Thyroid gland (tissue), 4 donors: Measurements from ENCODE around the gene OPRM1. TPM values are rescaled to one million over a fixed set of nuclear protein-coding genes. Genes with fewer than 3 reads are reported as not detected.
"Not testable (repeated sequence)": the region's sequence is repeated elsewhere in the genome, so short reads cannot be mapped to it uniquely, and the experiment has no call there.

Source experiments
- DNase-seq, 2 donors: peaks; one replicate each; pipeline ENCODE4 v3.0.0-alpha.2; 2019
- H3K27ac ChIP-seq, 3 donors: fragments of 200-600 bp; sonication (generic); 1 replicate in 2 of 3; 2 replicates in 1 of 3; pipeline ENCODE4 v1.5.1; 2016 to 2019; ENCODE audit warnings: mild to moderate bottlenecking in 1 of 3, moderate library complexity in 1 of 3
- H3K27me3 ChIP-seq: fragments of 200-600 bp; sonication (generic); one replicate; pipeline ENCODE4 v1.5.1; 2019
- H3K36me3 ChIP-seq, 2 donors: fragments of 200-600 bp; sonication (generic); one replicate each; pipeline ENCODE4 v1.5.1; 2016 to 2019
- H3K4me1 ChIP-seq, 2 donors: fragments of 200-600 bp; sonication (generic); one replicate each; pipeline ENCODE4 v1.5.1; 2017 to 2019
- H3K4me3 ChIP-seq, 3 donors: fragments of 200-600 bp; sonication (generic); replicated peaks in 1 of 3; 1 replicate in 2 of 3; 2 replicates in 1 of 3; pipeline ENCODE4 v1.5.1; 2016; ENCODE audit warnings: mild to moderate bottlenecking in 1 of 3
- H3K9me3 ChIP-seq: fragments of 200-600 bp; sonication (generic); one replicate; pipeline ENCODE4 v1.5.1; 2017
- CTCF ChIP-seq, 6 experiments: fragments of 200-600 bp in 3 of 6; fragments of 450-650 bp in 3 of 6; sonication (generic) in 3 of 6; IDR thresholded peaks; one replicate each; pipeline ENCODE4 v1.5.1; 2016 to 2019; ENCODE audit warnings: antibody characterized with exemption in 6 of 6, mild to moderate bottlenecking in 2 of 6, inconsistent platforms in 1 of 6, moderate library complexity in 1 of 6
- POLR2A ChIP-seq, 2 donors: fragments of 450-650 bp; IDR thresholded peaks; one replicate each; pipeline ENCODE4 v1.6.1; 2017; ENCODE audit warnings: antibody characterized with exemption in 2 of 2, mild to moderate bottlenecking in 2 of 2, moderate library complexity in 1 of 2
- WGBS, 2 donors: methylation state at CpG; one replicate each; pipeline ENCODE4 v1.1.5; 2017; 5-methylcytosine and 5-hydroxymethylcytosine counted together
- intact Hi-C: fragments of 100-400 bp; cut with DNase I; formaldehyde crosslinking; loops from one replicate; pipeline ENCODE4 v1.15.1; 2023
- total RNA-seq, 4 donors: library from RNA; depleted of rRNA; stranded (reverse); fragments of >200 nt; gene quantifications; one replicate each; pipeline ENCODE4 v1.2.3, GENCODE V29; 2016

OPRM1 gene
- total RNA-seq, 4 donors from 2014 or later = not detected

GRCh38 chr6:154071711-154072110 lies 32.7 kb downstream of the OPRM1 start:
- no peaks in the 10 kb centered on the region for H3K9me3 ChIP-seq
- no peaks in the 10 kb centered on the region for H3K36me3 ChIP-seq
- DNase-seq = no peak
- H3K4me1 ChIP-seq = no peaks in the 10 kb centered on the region
- WGBS, 2 donors = 76 to 79% methylated on average over 1 of the region's 1 CpG
- H3K27ac ChIP-seq = no peak overlapping the region
- H3K4me3 ChIP-seq = no peak overlapping the region
- TF ChIP-seq CTCF (IDR thresholded peaks at IDR 0.05) (no peak), POLR2A (IDR thresholded peaks at IDR 0.05) (no peak)
- H3K27me3 ChIP-seq = no peaks in the 10 kb centered on the region
- intact Hi-C loops = no loop called here

- 91 to 96% methylated on average over 2 of the region's 2 CpGs for WGBS, 2 donors
- not testable (repeated sequence) for H3K27ac ChIP-seq
Measured at GRCh38 chr6:154078596-154078995, 39.6 kb downstream of the OPRM1 start.

GRCh38 chr6:154080461-154081189 lies 41.6 kb downstream of the OPRM1 start:
- Histone ChIP-seq H3K4me1 (no peaks in the 10 kb centered on the region), H3K9me3 (no peaks in the 10 kb centered on the region), H3K27ac (no peak overlapping the region), H3K27me3 (no peaks in the 10 kb centered on the region), H3K36me3 (no peaks in the 10 kb centered on the region), H3K4me3 (no peak overlapping the region)
- intact Hi-C loops = no loop called here
- no peak for DNase-seq
- no peak for TF ChIP-seq POLR2A (IDR thresholded peaks at IDR 0.05)
- TF ChIP-seq CTCF (IDR thresholded peaks at IDR 0.05) = no peak
- 81 to 84% methylated on average over 8 of the region's 8 CpGs for WGBS, 2 donors

More at GRCh38 chr6:154078596-154078995, 39.6 kb downstream of the OPRM1 start:
- DNase-seq, H3K4me1 ChIP-seq, H3K27me3 ChIP-seq, H3K36me3 ChIP-seq, H3K9me3 ChIP-seq, H3K4me3 ChIP-seq, intact Hi-C loops: not testable (repeated sequence)

- no peaks in the 10 kb centered on the region for H3K9me3 ChIP-seq
- H3K4me1 ChIP-seq = no peaks in the 10 kb centered on the region
- intact Hi-C loops = no loop called here
- no peak for DNase-seq
- no peak overlapping the region for H3K27ac ChIP-seq
- no peak overlapping the region for H3K4me3 ChIP-seq
- TF ChIP-seq POLR2A (IDR thresholded peaks at IDR 0.05) = no peak
- TF ChIP-seq CTCF (IDR thresholded peaks at IDR 0.05) = no peak
- 37 to 38% methylated on average over 3 of the region's 3 CpGs for WGBS, 2 donors
- H3K36me3 ChIP-seq = no peaks in the 10 kb centered on the region
- H3K27me3 ChIP-seq = no peaks in the 10 kb centered on the region
Measured at GRCh38 chr6:154086510-154086909, 47.5 kb downstream of the OPRM1 start.

GRCh38 chr6:154092326-154092962 lies 53.4 kb downstream of the OPRM1 start:
- DNase-seq = no peak
- intact Hi-C loops = no loop called here
- Histone ChIP-seq H3K27me3 (no peaks in the 10 kb centered on the region), H3K4me3 (no peak overlapping the region), H3K9me3 (no peaks in the 10 kb centered on the region), H3K4me1 (no peaks in the 10 kb centered on the region), H3K27ac (no peak overlapping the region), H3K36me3 (no peaks in the 10 kb centered on the region)
- TF ChIP-seq POLR2A (IDR thresholded peaks at IDR 0.05) = no peak
- no peak for TF ChIP-seq CTCF (IDR thresholded peaks at IDR 0.05)
- WGBS, 2 donors = 70 to 74% methylated on average over 5 of the region's 5 CpGs
